HepG2 (cell line): ENCODE measurements around the gene AREL1. TPM values are rescaled to one million over a fixed set of nuclear protein-coding genes. Genes with fewer than 3 reads are reported as not detected.

Experiments
- ATAC-seq: fragments of 200-7000 bp; cut with Tn5 transposase; 3 replicates; pipeline ENCODE4 v1.9.1; 2020; ENCODE audit warnings: mild to moderate bottlenecking, moderate library complexity
- BruUV-seq: library from RNA; stranded (reverse); fragments of 400-500 nt; replicated peaks from 2 replicates; lab custom pipeline; 2021; lab: Mats Ljungman, UMichigan
- CTCF ChIA-PET: fragments of 300-600 bp; formaldehyde crosslinking; extraction: SDS; loops from one replicate; lab custom pipeline; 2021; ENCODE audit warnings: low total read pairs, inconsistent platforms, low intra/inter-chr PET ratio; lab: Yijun Ruan, JAX
- POLR2A ChIA-PET: fragments of 350-600 bp; sonication (Branson Sonifier 250); formaldehyde crosslinking; loops from one replicate; lab custom pipeline; 2020; ENCODE audit warnings: antibody characterized with exemption, inconsistent platforms; lab: Yijun Ruan, JAX
- DNase-seq: peaks from one replicate; pipeline ENCODE4 v3.0.0-alpha.2; 2015; ENCODE audit warnings: low spot score
- FAIRE-seq: peaks from 3 replicates; lab custom pipeline; 2011; peaks lifted over from hg19 to GRCh38; lab: Jason Lieb, UNC
- H2AFZ ChIP-seq: one replicate; pipeline ENCODE4 v1.6.1; 2011; ENCODE audit warnings: low read length, inconsistent platforms
- H3K27ac ChIP-seq: fragments of 300-600 bp; 3 replicates; pipeline ENCODE4 v1.8.0; 2011; ENCODE audit warnings: mixed run types, mild to moderate bottlenecking, mixed read lengths, low read length, inconsistent platforms; ENCODE audit not compliant: insufficient read depth; ENCODE audit errors: extremely low read length
- H3K27me3 ChIP-seq, 2 experiments: fragments of 200-600 bp in 1 of 2; 2 replicates in 1 of 2; 3 replicates in 1 of 2; pipeline versions ENCODE4 v1.6.0 to v1.8.0; 2011; ENCODE audit warnings: low read length in 2 of 2, mild to moderate bottlenecking in 2 of 2, moderate library complexity in 2 of 2, inconsistent platforms in 1 of 2; ENCODE audit not compliant: insufficient read depth in 2 of 2, control insufficient read depth in 1 of 2
- H3K36me3 ChIP-seq, 2 experiments: fragments of 200-600 bp in 1 of 2; replicated peaks in 1 of 2; 2 replicates in 1 of 2; 3 replicates in 1 of 2; pipeline versions ENCODE4 v1.5.1 to v1.8.0; 2011; ENCODE audit warnings: low read length in 2 of 2, inconsistent platforms in 1 of 2; ENCODE audit not compliant: insufficient read depth in 2 of 2, control insufficient read depth in 1 of 2
- H3K4me1 ChIP-seq: 2 replicates; pipeline ENCODE4 v1.5.1; 2012; ENCODE audit warnings: low read length, inconsistent platforms; ENCODE audit not compliant: insufficient read depth
- H3K4me2 ChIP-seq: 2 replicates; pipeline ENCODE4 v1.6.0; 2011; ENCODE audit warnings: low read depth, low read length, inconsistent platforms
- H3K4me3 ChIP-seq, 3 experiments: fragments of 200-600 bp in 1 of 3; sonication (generic), shearing (Covaris generic) in 1 of 3; replicated peaks in 1 of 3; 2 replicates each; pipeline ENCODE4 v1.5.1; 2011 to 2016; ENCODE audit warnings: low read length in 3 of 3, inconsistent platforms in 2 of 3, low read depth in 2 of 3, mild to moderate bottlenecking in 2 of 3, control low read depth in 1 of 3, mixed read lengths in 1 of 3; ENCODE audit not compliant: insufficient read depth in 1 of 3
- H3K79me2 ChIP-seq: one replicate; pipeline ENCODE4 v1.6.1; 2011; ENCODE audit warnings: low read length, inconsistent platforms; ENCODE audit not compliant: insufficient read depth
- H3K9ac ChIP-seq: 2 replicates; pipeline ENCODE4 v1.6.0; 2011; ENCODE audit warnings: mild to moderate bottlenecking, low read depth, low read length, inconsistent platforms; ENCODE audit not compliant: insufficient read depth
- H3K9me3 ChIP-seq: 2 replicates; pipeline ENCODE4 v1.5.1; 2012; ENCODE audit warnings: mild to moderate bottlenecking, low read length
- H4K20me1 ChIP-seq: 2 replicates; pipeline ENCODE4 v1.6.0; 2011; ENCODE audit warnings: inconsistent platforms, mild to moderate bottlenecking, low read length, moderate library complexity; ENCODE audit not compliant: insufficient read depth
- AHDC1 ChIP-seq: sonication (generic); formaldehyde crosslinking; IDR thresholded peaks from 2 replicates; pipeline ENCODE4 v1.5.1; 2020; ENCODE audit warnings: mild to moderate bottlenecking, missing genetic modification reagents, borderline replicate concordance
- JDP2 ChIP-seq: sonication (generic); formaldehyde crosslinking; IDR thresholded peaks from 2 replicates; pipeline ENCODE4 v1.8.1; 2022; ENCODE audit warnings: missing genetic modification reagents, borderline replicate concordance
- KDM6A ChIP-seq: IDR thresholded peaks from 2 replicates; pipeline ENCODE4 v1.6.1; 2016; ENCODE audit warnings: low read depth
- MTF2 ChIP-seq: sonication (generic); formaldehyde crosslinking; IDR thresholded peaks from 2 replicates; pipeline ENCODE4 v1.5.0; 2020; ENCODE audit warnings: missing genetic modification reagents, borderline replicate concordance
- NCOR1 ChIP-seq: fragments of 200-600 bp; sonication (generic); IDR thresholded peaks from 2 replicates; pipeline ENCODE4 v1.7.0; 2017; ENCODE audit warnings: antibody characterized with exemption, low read length, borderline replicate concordance
- NFIB ChIP-seq: sonication (generic); formaldehyde crosslinking; IDR thresholded peaks from 2 replicates; pipeline ENCODE4 v1.9.0; 2021; ENCODE audit warnings: missing genetic modification reagents, mild to moderate bottlenecking, borderline replicate concordance
- ZNF329 ChIP-seq: sonication (generic); formaldehyde crosslinking; IDR thresholded peaks from 2 replicates; pipeline ENCODE4 v1.9.0; 2021; ENCODE audit warnings: low read depth, mild to moderate bottlenecking, missing genetic modification reagents
- ZNF451 ChIP-seq: sonication (generic); formaldehyde crosslinking; IDR thresholded peaks from 2 replicates; pipeline ENCODE4 v1.5.0; 2020; ENCODE audit warnings: mild to moderate bottlenecking, missing genetic modification reagents
- ZNF552 ChIP-seq: sonication (generic); formaldehyde crosslinking; IDR thresholded peaks from 2 replicates; pipeline ENCODE4 v1.9.0; 2022; ENCODE audit warnings: missing genetic modification reagents, mild to moderate bottlenecking, borderline replicate concordance
- ZNF7 ChIP-seq: IDR thresholded peaks from 2 replicates; pipeline ENCODE4 v1.6.1; 2016; ENCODE audit warnings: missing biosample characterization, missing genetic modification reagents
- ZNF816 ChIP-seq: sonication (generic); formaldehyde crosslinking; IDR thresholded peaks from 2 replicates; pipeline ENCODE4 v1.8.0; 2022; ENCODE audit warnings: missing genetic modification reagents, mild to moderate bottlenecking, borderline replicate concordance
- ZSCAN31 ChIP-seq: sonication (generic); formaldehyde crosslinking; IDR thresholded peaks from 2 replicates; pipeline ENCODE4 v1.5.0; 2020; ENCODE audit warnings: low read depth, mild to moderate bottlenecking, missing genetic modification reagents
- WGBS: methylation state at CpG from one replicate; pipeline ENCODE4 v1.1.6; 2017; ENCODE audit warnings: low lambda C conversion rate; 5-methylcytosine and 5-hydroxymethylcytosine counted together
- in situ Hi-C: cut with HindIII; loops from 2 replicates; pipeline ENCODE4 v1.10.0; 2017; ENCODE audit warnings: low pct_unique_long_range_greater_than_20kb; ENCODE audit not compliant: extremely low pct_ligation_motif_present
- intact Hi-C: fragments of 100-400 bp; cut with micrococcal nuclease; formaldehyde crosslinking; loops from one replicate; pipeline ENCODE4 v1.10.0; 2022; ENCODE audit not compliant: unreplicated experiment
- polyA plus RNA-seq, 8 experiments: library from polyadenylated mRNA; depleted of rRNA in 3 of 8; stranded (reverse) in 7 of 8; unstranded in 1 of 8; fragments of >200 nt; fragmentation: Illumina TruSeq in 4 of 8; extraction: Trizol in 4 of 8; gene quantifications; 2 replicates each; pipeline versions ENCODE4 v1.2.1 to v1.2.3, GENCODE V29; 2011 to 2016; ENCODE audit warnings: low read depth in 4 of 8, missing spikeins in 1 of 8, mixed read lengths in 1 of 8; ENCODE audit not compliant: insufficient read depth in 1 of 8
- total RNA-seq, 5 experiments: library from RNA; depleted of rRNA; stranded (reverse); fragments of >200 nt; fragmentation: Illumina TruSeq; extraction: Trizol; gene quantifications; 2 replicates each; pipeline ENCODE4 v1.2.3, GENCODE V29; 2016; ENCODE audit warnings: low read depth in 1 of 5
- TF ChIP-seq, protein P1 (sequence below): sonication (generic); formaldehyde crosslinking; IDR thresholded peaks from 2 replicates; pipeline ENCODE4 v1.8.0; 2022; ENCODE audit warnings: missing genetic modification reagents, mild to moderate bottlenecking, inconsistent platforms, borderline replicate concordance

The AREL1 gene
- total and polyA plus RNA-seq, 2 of the 13 experiments (the other 11 are each of a cell fraction or from before 2014, with no cell fraction given) = 21.3 to 25.4 TPM

DNA sequence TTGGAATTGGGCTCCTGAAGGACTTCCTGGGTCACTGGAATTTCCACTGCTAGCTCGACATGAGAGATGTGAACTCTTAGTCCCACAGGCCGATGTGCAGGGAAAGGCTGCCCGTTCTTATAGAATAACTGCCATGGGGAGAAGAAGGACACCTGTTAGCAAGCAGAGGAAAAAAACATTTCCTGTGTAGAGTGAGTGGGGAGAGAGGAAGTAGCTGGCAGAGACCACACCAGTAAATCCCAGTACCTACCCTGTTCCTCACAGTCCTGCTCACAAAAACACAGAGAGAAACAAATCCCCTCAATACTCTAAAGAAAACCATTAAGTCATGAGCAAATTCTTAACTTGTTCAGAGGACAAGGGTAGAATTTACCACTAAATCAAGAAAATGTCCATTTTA, 29.5 kb downstream of the AREL1 start:
- Histone ChIP-seq H3K9ac (no peak overlapping the region), H3K27me3 (no peaks in the 10 kb centered on the region), H2AFZ (no peak overlapping the region), H3K4me3 (no peak overlapping the region), H3K27ac (no peak overlapping the region), H3K79me2 (no peaks in the 10 kb centered on the region), H3K4me2 (no peak overlapping the region), H3K9me3 (no peaks in the 10 kb centered on the region), H4K20me1 (no peaks in the 10 kb centered on the region), H3K4me1 (peaks cover 12% of the 10 kb centered on the region), H3K36me3 (peaks cover 6 to 47% of the 10 kb centered on the region in 2 experiments)
- in situ Hi-C loops = no loop called here
- ChIA-PET CTCF (no interaction called here), POLR2A (interaction anchor here (0.6 kb wide), 1 partner anchor 80 kb away, joined by 3 read pairs; no protein-coding TSS in a partner anchor)
- FAIRE-seq (no peak), DNase-seq (no peak), ATAC-seq (no peak)
- WGBS = 96% methylated on average over 3 of the region's 3 CpGs
- BruUV-seq = no TSS peak
- intact Hi-C loops = no loop called here
- no peak for TF ChIP-seq MTF2 (CRISPR knock-in tag)
- no peak for TF ChIP-seq AHDC1
- TF ChIP-seq, protein P1, sequence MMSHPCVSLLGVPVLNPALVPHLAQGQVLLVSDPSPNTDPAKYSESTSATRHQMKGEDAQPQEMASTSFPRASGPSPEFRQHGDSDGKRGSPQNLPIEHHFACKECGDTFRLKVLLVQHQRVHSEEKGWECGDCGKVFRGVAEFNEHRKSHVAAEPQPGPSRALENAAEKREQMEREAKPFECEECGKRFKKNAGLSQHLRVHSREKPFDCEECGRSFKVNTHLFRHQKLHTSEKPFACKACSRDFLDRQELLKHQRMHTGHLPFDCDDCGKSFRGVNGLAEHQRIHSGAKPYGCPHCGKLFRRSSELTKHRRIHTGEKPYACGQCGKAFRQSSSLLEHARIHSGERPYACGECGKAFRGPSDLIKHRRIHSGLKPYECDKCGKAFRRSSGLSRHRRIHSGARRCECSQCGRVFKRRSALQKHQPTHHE = no peak
- TF ChIP-seq ZNF451 (CRISPR knock-in tag) = no peak
- TF ChIP-seq ZNF7 (CRISPR knock-in tag) = no peak
- no peak for TF ChIP-seq JDP2 (CRISPR knock-in tag)
- no peak for TF ChIP-seq ZNF329 (CRISPR knock-in tag)
- TF ChIP-seq KDM6A (CRISPR knock-in tag) = no peak
- no peak for TF ChIP-seq ZNF816
- no peak for TF ChIP-seq NCOR1
- TF ChIP-seq ZNF552 (CRISPR knock-in tag) = no peak
- no peak for TF ChIP-seq NFIB (CRISPR knock-in tag)
- TF ChIP-seq ZSCAN31 (CRISPR knock-in tag) = no peak
